A549 (cell line): ENCODE measurements around the gene POPDC3.

Experiments
- CTCF ChIP-seq: fragments of >200 bp; sonication (Bioruptor Twin); formaldehyde crosslinking; IDR thresholded peaks from 3 replicates; pipeline ENCODE4 v1.5.1; 2016
- MAFK ChIP-seq: fragments of 450-650 bp; IDR thresholded peaks from 2 replicates; pipeline ENCODE4 v1.6.1; 2014; ENCODE audit not compliant: partially characterized antibody

- no peak for TF ChIP-seq CTCF
- no peak for TF ChIP-seq MAFK
Observed at GRCh38 chr6:105163183-105163582, 16.6 kb downstream of the POPDC3 start.
